GM23248 (cell line): Measurements from ENCODE around the gene ADAMTS10.

Experiments used
- EZH2 ChIP-seq: fragments of 200-600 bp; sonication (generic); IDR thresholded peaks from 2 replicates; pipeline ENCODE4 v1.6.1; 2018; ENCODE audit warnings: antibody characterized with exemption, mild to moderate bottlenecking; ENCODE audit not compliant: insufficient read depth, poor library complexity, severe bottlenecking
- EZH2phosphoT487 ChIP-seq: fragments of 200-600 bp; sonication (generic); IDR thresholded peaks from 2 replicates; pipeline ENCODE4 v1.6.1; 2018; ENCODE audit warnings: antibody characterized with exemption, moderate library complexity, mild to moderate bottlenecking, low read depth; ENCODE audit not compliant: insufficient read depth

GRCh38 chr19:8601796-8602195 is 8.7 kb downstream of the ADAMTS10 start:
- TF ChIP-seq EZH2phosphoT487 (no peak), EZH2 (no peak)
